Kasumi-1 (cell line): ENCODE results near the gene TTC13.

ENCODE experiments used
- DNase-seq, 2 experiments: peaks; one replicate each; lab custom pipeline; 2025; lab: John Stamatoyannopoulos, UW

The TTC13 gene

DNA sequence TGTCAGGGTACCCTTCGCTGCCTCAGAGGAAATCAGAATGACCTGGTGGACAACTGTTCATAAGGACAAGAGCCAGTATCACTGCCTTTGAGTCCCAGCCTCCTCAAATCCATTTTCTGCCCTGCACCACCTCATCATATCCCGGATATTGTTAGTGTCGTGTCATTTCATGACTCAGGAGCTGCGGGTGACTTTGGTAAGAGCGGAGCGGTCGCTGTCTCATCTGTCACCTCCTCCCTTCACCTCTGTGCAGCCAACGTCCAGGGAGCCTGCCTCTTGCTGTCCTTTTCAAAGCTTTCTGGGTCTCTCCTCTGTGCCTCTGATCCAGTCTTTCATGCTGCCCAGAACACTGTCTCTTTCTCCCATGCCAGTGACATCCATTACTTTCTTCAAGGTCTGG lies 103.3 kb downstream of the TTC13 start:
- no peak for DNase-seq

DNA sequence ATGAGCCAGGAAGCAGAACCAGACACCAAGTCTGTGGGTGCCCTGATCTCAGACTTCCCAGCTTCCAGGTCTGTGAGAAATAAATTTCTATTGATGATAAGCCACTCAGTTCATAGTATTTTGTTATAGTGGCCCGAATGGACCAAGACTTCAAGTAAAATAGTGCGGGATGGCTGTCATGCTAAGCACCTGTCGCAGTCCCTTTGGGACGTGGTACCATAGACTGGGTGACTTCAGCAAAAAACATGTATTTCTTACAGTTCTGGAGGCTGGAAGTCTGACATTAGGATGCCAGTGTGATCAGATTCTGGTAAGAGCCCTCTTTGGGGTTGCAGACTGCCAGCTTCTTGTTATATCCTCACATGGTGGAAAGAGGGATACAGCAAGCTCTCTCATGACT lies 107.7 kb downstream of the TTC13 start:
- no peak for DNase-seq

DNA sequence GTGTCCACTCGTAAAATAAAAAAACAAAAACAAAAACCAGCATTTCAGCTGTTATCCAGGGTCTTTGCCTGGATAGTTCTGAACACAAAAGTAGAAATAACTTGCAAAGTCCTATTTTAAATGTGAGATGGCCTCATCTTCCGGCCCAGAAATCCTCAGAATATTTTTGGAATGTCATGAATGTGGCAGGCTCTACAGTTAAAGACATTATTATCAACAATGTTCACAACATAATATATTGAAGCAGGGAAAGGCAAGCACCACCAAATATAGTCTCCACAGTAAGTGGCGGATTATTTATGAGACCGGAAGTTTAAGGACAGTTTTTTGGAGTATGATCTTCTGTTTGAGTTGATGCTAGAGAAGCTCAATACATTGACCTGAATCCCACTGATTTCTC lies 109.2 kb downstream of the TTC13 start:
- DNase-seq: no peak

DNA sequence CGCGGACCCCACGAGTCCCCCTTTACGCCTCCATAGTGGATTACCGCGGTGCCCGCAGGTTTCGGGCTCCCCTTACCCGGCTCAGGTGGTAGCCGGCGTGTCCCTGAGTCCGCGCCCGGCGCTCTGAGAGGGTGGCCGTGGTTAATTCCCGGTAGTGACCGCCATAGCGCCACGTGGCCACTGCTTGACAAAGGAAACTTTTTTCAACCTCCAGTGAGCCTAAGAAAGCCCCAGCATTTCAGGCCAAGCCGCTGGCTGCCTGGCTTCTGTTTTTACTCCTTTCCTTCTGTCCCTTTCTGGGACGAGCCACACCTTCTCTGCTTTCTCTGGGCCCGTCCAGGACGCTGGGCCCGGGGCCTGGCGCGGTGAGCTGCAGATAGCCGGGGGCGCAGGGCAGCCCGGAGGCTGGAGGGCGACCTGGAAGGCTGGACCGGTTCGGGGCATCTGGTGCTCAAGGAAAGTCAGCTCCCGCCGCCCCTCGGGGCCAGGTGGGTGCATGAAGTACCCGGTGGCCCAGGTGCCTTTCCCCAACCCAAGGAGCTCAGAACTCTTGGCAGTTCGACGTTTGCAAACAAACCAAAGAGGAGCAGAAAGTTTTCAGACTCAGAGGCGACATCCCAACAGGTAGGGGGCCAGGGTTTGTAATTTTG lies 109.8 kb downstream of the TTC13 start:
- DNase-seq: peak in 1 of 2 experiments; percentile 21

DNA sequence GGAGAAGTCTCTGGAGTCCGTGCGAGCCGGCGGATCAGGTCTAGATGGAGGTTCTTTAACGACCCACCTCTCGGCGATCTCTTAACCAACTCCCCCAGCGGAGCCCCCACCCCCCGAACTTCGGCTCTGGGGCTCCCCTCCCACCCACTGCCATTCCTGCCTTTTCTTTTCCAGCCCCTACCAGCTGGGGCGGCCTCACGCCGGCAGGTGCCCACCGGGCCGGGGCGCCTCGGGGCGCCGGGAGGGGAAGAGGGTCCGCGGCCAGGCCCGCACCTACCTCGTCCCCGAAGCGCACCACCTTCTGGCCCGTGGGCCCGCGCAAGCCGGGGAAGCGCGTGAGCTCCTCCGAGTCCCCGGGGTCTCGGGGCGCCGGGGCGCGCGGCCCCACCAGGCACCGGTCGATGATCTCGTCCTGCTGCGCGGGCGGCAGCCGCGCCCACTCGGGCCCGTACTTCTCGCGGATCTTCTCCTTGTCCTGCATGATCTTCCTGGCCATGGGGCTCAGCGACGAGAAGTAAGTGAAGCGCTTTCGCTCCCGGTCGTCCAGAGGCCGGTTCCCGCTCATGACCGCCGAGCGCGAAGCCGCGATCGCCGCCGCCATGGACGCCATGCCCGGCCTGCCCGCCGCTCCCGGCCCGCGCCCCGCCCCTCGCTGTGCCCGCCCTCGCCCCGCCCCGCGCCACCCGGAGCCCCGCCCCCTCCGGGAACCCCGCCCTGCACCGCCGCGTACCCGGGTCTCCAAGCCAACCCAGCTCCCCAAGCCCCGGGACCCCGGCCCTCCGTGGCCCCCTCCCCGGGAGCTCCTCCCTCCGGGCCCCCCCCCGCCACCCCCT lies 110.5 kb downstream of the TTC13 start, which contains the start of gene C1orf198:
Gene C1orf198, minus strand, starts transcription at position 619 of the 833 bp plus-strand sequence. Its CDS starts 9 bp downstream, at position 610.
- peak; percentile 27 to 38 for DNase-seq

DNA sequence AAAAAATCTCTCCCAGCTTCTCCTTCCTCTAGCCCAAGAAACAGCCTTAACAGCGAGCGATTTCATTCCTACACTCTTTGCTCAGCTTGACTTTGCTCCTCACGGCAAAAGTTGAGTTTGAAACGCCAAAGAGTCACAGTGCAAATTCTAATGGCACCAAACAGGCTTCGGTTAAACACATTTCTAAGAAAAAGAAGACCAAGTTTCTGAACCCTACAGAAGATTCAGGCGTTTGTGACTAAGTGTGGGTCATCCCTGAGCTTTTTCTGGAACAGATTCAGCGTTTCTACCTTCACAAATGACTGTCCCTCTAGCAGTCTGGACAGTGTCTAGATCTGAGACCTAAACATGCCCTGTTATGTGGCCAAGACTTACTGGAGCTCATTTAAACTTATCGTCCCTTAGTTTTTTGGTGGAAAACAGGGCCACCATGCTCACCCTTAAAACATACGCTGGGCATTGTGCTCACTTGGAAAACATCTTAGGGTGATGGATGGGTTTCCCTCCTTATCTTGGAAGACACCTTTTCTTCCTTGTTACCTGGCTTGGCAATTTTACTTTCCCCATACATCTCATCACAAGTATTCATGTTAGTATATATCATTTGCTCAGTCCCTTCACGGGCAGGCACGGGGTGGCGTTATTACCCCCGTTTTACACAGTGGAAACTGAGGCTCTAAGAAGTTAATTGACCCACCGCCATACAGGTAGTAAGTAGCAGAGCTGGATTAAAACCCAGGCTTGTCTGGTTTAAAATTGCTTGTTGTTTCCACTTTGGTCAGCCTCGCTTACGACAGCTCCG lies 111.4 kb downstream of the TTC13 start:
- no peak for DNase-seq

DNA sequence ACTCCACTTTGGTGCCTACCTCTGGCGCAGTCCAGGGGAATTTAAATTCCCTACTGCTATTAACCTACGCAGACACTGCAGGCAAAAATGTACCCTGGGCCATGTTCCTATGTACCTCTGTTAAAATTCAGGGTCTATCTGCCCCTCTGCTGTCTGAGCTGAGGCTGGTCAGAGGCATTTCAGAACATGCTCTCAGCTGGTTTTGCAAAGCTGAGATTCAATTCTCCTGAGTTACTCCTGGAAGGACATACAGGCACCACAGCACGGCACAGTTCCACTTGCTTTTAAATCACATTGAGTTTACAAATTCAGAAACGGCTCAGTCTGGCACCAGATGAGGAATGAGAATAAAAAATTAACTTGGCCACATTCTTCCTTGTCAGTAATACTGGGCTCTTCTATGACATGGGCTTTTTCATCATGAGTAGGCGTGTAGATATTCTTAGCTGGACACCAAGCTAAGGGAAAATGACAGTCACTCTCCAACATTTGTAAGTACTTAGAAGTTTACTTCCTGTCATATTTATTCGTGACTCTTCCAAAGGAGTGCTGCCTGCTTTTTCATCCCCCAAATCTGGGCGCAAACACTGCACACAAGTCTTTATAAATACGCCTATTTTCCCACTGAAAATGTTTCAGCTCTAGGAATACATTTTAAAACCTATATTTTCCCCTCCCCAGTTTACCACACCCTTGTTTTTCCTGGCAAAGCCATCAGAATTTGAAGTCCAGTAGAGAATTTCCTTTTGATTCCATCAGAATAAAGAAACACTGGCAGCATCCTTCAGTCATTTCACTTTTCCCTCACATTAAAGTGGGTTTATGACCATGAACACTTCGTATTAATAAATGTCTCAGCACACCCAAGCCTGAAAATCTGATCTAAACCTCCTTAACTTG lies 112.2 kb downstream of the TTC13 start:
- DNase-seq: no peak

DNA sequence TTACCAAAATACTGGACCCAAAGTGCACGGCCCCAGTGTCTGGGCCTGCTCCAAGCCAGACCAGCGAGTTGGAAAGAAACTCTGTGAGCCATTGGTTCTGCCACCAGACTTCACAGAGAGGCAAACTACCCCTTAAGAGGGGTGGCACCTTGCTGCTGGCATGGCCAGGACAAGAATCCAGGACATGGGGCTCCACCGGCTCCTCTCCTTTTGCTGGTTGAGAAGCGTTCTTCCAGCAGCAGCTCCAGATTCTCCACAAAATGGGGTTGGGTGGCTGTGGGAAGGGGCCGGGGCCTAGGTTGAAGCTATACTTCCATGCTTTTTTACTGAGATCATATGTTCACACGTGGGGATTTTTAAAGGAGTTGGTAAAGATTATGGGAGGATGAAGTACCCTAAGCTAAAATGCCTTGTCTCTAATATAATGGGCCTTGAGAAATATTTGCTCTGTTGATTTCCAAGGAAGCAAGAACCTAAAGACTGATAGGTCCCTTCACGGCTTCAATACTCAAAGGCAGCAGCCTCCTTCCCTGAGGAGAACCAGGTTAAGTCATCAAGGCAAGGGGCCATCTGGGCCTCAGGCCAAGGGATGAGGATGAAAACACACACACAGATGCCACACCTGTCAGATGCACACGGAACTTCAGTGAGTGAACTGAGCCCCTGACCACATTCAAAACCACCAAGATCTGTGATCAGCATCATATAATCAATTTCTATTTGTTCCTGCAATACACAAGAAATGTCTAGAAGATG lies 113.4 kb downstream of the TTC13 start:
- no peak for DNase-seq

DNA sequence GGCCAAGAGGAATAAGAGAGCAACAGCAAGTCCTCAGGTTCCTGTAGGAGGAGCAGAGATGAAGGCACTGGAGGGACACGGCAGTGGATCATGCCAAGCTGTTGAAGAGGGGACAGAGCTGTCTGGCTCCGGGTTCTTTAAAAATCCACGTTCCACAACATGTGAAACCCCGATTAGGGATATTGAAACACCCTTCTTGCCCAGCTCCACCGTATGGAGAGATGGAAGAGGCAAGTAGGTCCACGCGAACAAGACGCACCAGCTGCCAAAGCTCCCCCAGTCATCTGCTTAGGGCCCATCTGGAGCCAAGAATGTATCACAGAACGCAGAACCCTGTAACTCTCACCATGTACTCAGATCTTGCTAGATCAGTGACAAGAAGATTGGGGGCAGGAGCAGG lies 114.2 kb downstream of the TTC13 start:
- peak in 1 of 2 experiments; percentile 20 for DNase-seq

DNA sequence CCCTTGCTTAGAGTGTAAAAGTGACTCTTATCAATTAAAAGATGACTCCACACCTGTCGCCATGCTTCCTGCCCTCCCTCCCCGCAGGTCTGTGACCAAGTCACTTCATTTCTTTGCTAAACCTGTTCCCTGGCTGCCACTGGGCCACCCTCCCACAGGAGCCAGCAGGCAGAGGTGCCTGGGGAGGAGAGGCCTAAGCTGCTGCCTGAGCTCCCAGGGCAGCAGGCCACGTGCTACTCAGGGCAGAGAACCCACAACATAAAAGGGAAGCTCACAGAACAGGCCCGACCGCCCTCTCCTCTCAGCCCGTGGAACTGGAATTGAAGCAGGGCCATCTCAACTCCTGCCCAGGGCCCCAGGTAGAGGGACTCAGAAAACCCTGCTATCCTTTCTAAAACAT lies 115.2 kb downstream of the TTC13 start:
- DNase-seq: peak; percentile 67 to 83

DNA sequence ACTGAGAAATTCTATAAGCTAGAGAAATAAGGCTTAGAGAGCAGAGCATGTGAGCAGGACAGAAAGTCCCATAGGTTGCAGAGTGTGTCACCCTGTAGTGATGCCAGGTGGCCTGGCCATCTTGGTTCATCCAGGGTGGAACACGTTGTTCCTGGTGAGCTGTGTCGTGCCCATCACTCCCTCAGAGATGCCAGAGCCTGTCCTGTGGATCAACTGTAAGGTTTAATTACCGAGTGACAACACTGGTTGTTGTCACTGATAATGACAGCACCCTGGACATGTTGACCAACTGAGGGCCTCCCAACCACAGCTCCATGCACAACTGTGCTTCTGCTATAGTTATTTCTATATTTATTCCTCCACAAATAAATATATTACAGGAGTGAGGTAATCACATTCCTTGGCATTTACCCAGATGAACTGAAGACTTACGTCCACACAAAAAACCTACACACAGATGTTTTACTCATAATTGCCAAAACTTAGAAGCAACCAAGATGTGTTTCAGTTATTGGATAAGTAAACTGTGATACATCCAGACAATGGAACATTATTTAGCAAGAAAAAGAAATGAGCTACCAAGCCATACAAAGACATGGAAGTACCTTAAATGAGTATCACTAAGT lies 116.6 kb downstream of the TTC13 start:
- no peak for DNase-seq

DNA sequence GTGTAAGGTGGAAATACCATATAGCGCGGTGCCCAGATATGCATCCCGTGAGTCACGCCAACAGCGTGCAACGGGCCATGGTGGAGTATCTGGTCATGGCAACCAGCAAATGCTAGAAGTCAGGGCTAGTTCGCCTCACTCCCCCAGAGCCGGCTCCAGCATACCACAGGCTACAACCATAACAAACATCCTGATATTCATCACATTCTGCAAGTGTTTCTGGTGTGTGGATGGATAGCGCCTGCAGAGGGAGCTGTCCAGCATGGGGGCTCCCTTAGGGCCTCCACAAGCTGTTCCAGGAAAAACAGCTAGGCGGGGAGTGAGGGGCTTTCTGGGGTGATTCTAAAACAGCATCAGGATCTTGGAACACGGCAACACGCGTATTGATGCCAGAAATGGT lies 117.2 kb downstream of the TTC13 start:
- DNase-seq: no peak

DNA sequence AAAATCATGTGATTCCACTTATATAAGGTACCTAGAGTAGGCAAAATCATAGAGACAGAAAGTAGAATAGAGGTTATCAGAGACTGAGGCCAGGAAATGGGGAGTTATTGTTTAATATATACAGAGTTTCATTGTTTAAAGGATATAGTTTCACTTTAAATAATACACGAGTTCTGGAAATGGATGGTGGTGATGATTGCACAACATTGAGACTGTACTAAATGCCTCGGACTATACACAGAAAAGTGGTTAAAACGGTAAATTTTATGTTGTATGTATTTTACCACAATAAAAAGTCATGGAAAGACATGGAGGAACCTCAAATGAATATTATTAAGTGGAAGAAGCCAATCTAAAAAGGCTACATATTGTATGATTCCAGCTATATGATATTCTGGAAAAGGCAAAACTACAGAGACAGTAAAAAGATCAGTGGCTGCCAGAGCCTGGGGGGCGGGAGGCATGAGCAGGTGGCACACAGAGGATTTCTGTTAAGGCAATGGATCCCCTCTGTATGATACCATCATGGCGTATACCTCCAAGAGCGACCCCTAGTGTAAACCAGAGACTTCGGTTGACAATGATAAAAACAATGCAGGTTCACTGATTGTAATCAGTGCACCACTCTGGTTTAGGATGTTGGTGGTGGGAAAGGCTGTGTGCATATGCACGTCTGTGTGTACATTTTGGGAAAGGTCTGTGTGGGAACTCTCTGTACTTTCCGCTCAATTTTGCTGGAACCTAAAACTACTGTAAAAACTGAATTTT lies 117.9 kb downstream of the TTC13 start:
- no peak for DNase-seq

DNA sequence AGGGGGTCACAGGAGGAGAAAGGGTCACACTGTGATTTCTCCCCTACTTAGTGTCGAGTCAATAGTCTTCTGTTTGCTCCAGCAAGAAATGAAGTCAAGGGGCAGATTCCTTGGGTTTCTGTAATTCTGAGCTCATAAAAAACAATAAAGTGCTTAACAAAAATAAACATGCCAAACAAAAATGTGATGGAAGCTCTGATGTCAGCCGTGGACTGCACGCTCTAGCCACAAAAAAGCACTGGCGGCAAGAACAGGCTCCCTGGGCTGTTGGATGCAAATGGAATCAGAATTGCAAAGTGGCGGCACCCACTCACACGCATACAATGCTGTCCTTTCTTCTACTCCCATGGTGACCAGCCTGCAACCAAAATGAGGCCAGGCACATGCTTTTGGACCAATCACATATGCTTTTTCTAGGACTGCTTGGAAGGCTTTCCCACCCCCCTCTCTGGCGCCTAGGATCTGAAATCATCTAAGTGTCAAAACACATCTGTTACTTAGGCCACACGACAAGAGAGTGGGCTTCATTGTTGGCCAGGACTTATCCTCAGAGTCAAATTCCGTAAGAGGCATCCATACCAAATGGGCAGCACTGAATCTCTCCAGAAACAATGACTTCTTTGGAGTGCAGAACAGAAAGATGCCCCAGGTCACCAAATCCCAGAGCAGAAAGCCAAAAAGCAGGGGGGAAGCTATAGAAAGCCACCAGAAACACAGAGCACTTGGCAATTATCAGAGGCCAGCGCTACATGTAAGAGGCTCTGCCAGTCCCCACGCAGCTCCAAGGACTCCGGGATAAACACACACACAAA lies 119.5 kb downstream of the TTC13 start:
- DNase-seq: no peak

DNA sequence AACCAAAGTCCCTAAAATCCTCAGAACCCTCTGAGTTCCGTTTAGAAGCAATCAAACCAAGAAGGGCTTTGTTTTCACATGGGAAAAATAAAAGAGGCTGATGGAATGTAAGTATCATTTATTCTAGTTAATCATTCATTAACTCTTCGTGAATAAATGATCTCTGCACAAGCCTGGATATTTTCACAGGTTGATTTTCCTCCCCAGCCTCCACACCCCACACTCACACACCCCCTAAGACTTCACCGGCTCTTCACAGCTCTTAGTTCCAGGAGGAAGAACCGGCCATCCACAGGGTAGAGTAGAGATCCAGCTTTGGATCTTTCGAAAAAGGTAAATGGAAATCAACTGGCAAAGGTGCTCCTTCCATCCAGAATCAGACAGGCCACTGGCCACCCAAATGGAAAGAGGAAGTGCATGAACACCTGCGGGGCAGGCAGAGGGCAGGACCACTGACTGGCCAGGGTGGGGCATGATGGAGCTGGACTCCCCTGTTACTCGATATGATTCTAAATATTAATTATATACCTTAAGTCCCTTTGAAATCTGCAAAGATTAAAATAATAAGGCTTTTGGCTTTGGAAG lies 120.3 kb downstream of the TTC13 start:
- no peak for DNase-seq

DNA sequence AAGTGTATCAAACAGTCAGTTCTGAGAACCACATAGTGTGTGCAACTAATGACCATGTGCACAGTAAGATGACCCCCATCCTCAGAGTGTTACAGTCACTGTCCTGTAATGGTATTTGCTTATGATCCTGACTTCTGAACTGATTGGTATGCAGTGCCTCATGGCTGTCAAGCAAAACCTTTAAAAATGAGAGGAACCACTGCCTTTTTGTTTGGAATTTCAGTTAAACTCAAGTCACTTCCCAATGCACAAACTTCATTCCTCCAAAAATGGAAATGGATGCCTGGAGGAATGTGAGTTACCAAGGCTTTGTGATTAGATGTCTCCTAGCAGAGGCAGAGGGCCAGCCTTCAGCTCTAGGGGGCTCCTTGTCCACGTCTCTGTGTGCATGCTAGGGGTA lies 120.8 kb downstream of the TTC13 start:
- DNase-seq: no peak

DNA sequence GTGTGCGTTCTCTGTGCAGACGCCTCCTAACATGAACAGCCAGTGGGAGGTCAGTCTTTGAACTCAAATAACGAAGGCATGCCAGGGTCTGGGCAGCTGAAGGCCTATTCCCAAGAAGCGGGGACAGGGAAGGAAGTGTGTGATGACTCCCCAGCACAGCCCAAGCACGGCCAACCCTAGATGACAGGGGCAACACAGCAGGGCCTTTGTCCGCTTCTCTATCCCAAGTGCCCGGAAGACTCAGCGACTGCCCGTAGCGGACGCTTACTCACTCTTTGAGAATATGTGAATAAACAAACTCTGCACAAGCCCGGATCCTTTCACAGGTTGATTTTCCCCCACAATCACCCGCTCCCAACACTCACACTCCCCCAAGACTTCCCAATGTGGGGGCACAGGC lies 121.6 kb downstream of the TTC13 start:
- DNase-seq: no peak
